IPS-15b (cell line): Measurements from ENCODE around the gene NEK4.

ENCODE experiments used
- H3K27me3 ChIP-seq: one replicate; pipeline ENCODE4 v1.6.1; 2013; ENCODE audit warnings: low read length; ENCODE audit not compliant: control insufficient read depth, insufficient read depth
- H3K36me3 ChIP-seq: one replicate; pipeline ENCODE4 v1.6.1; 2013; ENCODE audit warnings: low read length; ENCODE audit not compliant: control insufficient read depth, insufficient read depth
- H3K4me1 ChIP-seq: one replicate; pipeline ENCODE4 v1.6.1; 2013; ENCODE audit warnings: mild to moderate bottlenecking, low read length; ENCODE audit not compliant: control insufficient read depth, insufficient read depth
- H3K4me3 ChIP-seq: one replicate; pipeline ENCODE4 v1.5.1; 2013; ENCODE audit warnings: low read depth, low read length
- H3K9ac ChIP-seq: one replicate; pipeline ENCODE4 v1.6.1; 2013; ENCODE audit warnings: low read depth, mild to moderate bottlenecking, low read length
- H3K9me3 ChIP-seq: one replicate; pipeline ENCODE4 v1.6.1; 2013; ENCODE audit warnings: mild to moderate bottlenecking, low read length; ENCODE audit not compliant: control insufficient read depth, insufficient read depth

The NEK4 gene

GRCh38 chr3:52774066-52774713 is 3.5 kb upstream of the NEK4 start:
- Histone ChIP-seq H3K4me1 (peaks cover 4% of the 10 kb centered on the region), H3K4me3 (no peak overlapping the region), H3K9ac (no peak overlapping the region), H3K9me3 (no peaks in the 10 kb centered on the region), H3K36me3 (no peaks in the 10 kb centered on the region), H3K27me3 (no peaks in the 10 kb centered on the region)

GRCh38 chr3:52773361-52774065 is 2.8 kb upstream of the NEK4 start:
- Histone ChIP-seq H3K4me3 (no peak overlapping the region), H3K4me1 (peaks cover 4% of the 10 kb centered on the region)

GRCh38 chr3:52771702-52772101 is 962 bp upstream of the NEK4 start:
- Histone ChIP-seq H3K9ac (no peak overlapping the region), H3K4me1 (peaks cover 4% of the 10 kb centered on the region), H3K9me3 (no peaks in the 10 kb centered on the region), H3K27me3 (no peaks in the 10 kb centered on the region), H3K36me3 (no peaks in the 10 kb centered on the region), H3K4me3 (peak overlapping the region; percentile 71)

More at GRCh38 chr3:52773361-52774065, 2.8 kb upstream of the NEK4 start:
- Histone ChIP-seq H3K36me3 (no peaks in the 10 kb centered on the region), H3K9ac (no peak overlapping the region), H3K27me3 (no peaks in the 10 kb centered on the region), H3K9me3 (no peaks in the 10 kb centered on the region)

DNA sequence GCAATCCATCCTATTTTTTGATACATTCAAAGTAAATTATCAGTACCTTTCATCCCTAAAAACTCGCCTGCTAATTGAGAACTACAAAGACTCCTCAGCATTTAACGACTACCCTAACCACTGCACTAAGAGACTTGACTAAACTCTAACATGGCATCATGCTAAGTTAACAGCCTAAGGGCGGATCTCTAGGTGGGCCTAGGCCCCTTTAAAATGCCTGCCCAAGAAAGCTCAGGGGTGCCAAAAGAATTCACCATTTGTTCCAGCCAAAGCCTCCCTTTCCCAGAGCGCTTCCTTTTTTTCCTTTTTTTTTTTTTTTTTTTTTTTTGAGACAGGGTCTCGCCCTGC is 568 bp upstream of the NEK4 start:
- Histone ChIP-seq H3K4me1 (peaks cover 4% of the 10 kb centered on the region), H3K36me3 (no peaks in the 10 kb centered on the region), H3K9me3 (no peaks in the 10 kb centered on the region), H3K27me3 (no peaks in the 10 kb centered on the region), H3K4me3 (peak overlapping the region; percentile 71), H3K9ac (peak overlapping the region; percentile 55)

GRCh38 chr3:52769786-52770455 is 819 bp downstream of the NEK4 start:
- Histone ChIP-seq H3K4me1 (peaks cover 4% of the 10 kb centered on the region), H3K9me3 (no peaks in the 10 kb centered on the region), H3K4me3 (peak overlapping the region; percentile 71), H3K27me3 (no peaks in the 10 kb centered on the region), H3K36me3 (peaks cover 2% of the 10 kb centered on the region), H3K9ac (peak overlapping the region; percentile 66)

GRCh38 chr3:52763466-52763865 is 7.3 kb downstream of the NEK4 start:
- no peaks in the 10 kb centered on the region for H3K4me1 ChIP-seq
- no peak overlapping the region for H3K4me3 ChIP-seq
- no peaks in the 10 kb centered on the region for H3K9me3 ChIP-seq
- no peaks in the 10 kb centered on the region for H3K27me3 ChIP-seq
- H3K9ac ChIP-seq = no peak overlapping the region
- H3K36me3 ChIP-seq = peaks cover 7% of the 10 kb centered on the region

- Histone ChIP-seq H3K9me3 (no peaks in the 10 kb centered on the region), H3K9ac (no peak overlapping the region), H3K4me3 (no peak overlapping the region), H3K4me1 (no peaks in the 10 kb centered on the region), H3K27me3 (no peaks in the 10 kb centered on the region), H3K36me3 (peaks cover 6% of the 10 kb centered on the region)
Measured at GRCh38 chr3:52756141-52756540, 14.6 kb downstream of the NEK4 start.

DNA sequence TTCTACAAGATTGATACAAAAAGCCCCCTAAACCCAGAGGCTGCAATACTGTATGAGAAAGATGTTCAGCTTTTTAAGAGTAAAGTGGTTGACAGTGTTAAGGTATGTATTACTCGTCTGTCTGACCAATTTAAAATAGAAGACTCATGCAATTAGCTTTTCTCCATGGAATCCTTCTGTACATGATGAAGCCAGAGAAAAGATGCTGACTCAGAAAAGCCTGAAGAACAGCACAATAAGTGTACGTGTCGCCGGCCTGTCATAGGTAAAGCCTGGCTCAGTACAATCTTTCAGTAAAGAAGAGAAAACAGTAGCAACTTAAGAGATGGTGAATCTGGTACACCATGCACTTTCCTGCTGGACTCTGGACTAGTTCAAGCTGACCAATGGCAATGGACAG is 16.4 kb downstream of the NEK4 start:
- Histone ChIP-seq H3K36me3 (peaks cover 11% of the 10 kb centered on the region), H3K9me3 (no peaks in the 10 kb centered on the region), H3K4me1 (no peaks in the 10 kb centered on the region), H3K27me3 (no peaks in the 10 kb centered on the region), H3K4me3 (no peak overlapping the region), H3K9ac (no peak overlapping the region)

DNA sequence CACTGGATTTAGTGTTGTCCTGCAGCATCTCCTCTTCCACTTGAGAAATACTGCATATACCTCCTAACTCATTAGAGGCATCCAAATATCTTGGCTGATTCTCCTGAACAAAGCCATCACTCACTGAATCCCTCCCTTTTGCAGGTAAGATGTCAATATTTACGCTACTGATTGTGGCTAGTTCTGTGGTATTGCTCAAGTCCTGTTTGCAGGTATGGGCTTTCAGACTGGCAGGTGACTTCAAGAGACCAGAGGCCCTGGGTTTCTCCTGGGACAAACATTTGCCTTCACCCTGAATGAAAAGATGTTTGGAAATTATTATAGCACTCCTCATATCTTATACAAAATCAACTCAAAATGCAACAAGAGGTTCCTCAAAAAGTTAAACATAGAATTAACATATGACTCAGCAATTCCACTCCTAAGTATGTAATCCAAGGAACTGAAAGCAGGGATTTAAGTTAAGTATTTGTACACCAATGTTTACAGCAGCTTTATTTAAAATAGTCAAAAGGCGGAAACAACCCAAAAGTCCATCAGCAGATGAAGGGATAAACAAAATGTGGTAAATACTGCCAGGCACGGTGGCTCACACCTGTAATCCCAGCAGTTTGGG is 18.6 kb downstream of the NEK4 start:
- no peak overlapping the region for H3K4me3 ChIP-seq
- peaks cover 14% of the 10 kb centered on the region for H3K36me3 ChIP-seq
- H3K4me1 ChIP-seq = no peaks in the 10 kb centered on the region
- no peaks in the 10 kb centered on the region for H3K9me3 ChIP-seq
- H3K27me3 ChIP-seq = no peaks in the 10 kb centered on the region
- H3K9ac ChIP-seq = no peak overlapping the region

- H3K9ac ChIP-seq = no peak overlapping the region
- H3K27me3 ChIP-seq = no peaks in the 10 kb centered on the region
- H3K9me3 ChIP-seq = no peaks in the 10 kb centered on the region
- peaks cover 19% of the 10 kb centered on the region for H3K36me3 ChIP-seq
- H3K4me3 ChIP-seq = no peak overlapping the region
- no peaks in the 10 kb centered on the region for H3K4me1 ChIP-seq
Measured at GRCh38 chr3:52743721-52744120, 27.0 kb downstream of the NEK4 start.

GRCh38 chr3:52743152-52743551 is 27.6 kb downstream of the NEK4 start:
- peaks cover 19% of the 10 kb centered on the region for H3K36me3 ChIP-seq

More at GRCh38 chr3:52743152-52743551, 27.6 kb downstream of the NEK4 start:
- no peak overlapping the region for H3K4me3 ChIP-seq
- no peaks in the 10 kb centered on the region for H3K27me3 ChIP-seq
- H3K9me3 ChIP-seq = no peaks in the 10 kb centered on the region
- H3K4me1 ChIP-seq = no peaks in the 10 kb centered on the region
- H3K9ac ChIP-seq = no peak overlapping the region
